MG63 (cell line): ENCODE results near the gene PDZD4. TPM values are rescaled to one million over a fixed set of nuclear protein-coding genes. Genes with fewer than 3 reads are reported as not detected.
"Not testable (repeated sequence)": the region's sequence is repeated elsewhere in the genome, so short reads cannot be mapped to it uniquely, and the experiment has no call there.

Experiments
- DNase-seq: peaks from one replicate; pipeline ENCODE4 v3.0.0-alpha.2; 2020
- H3K27me3 ChIP-seq: fragments of 250-450 bp; sonication (Bioruptor Pico); 2 replicates; pipeline ENCODE4 v1.5.1; 2020; ENCODE audit warnings: mild to moderate bottlenecking, moderate library complexity
- H3K36me3 ChIP-seq: fragments of 250-450 bp; sonication (Bioruptor Pico); 2 replicates; pipeline ENCODE4 v1.5.1; 2020; ENCODE audit warnings: mild to moderate bottlenecking, moderate library complexity
- H3K4me3 ChIP-seq: fragments of 250-450 bp; sonication (Bioruptor Pico); 2 replicates; pipeline ENCODE4 v1.5.1; 2020; ENCODE audit warnings: mild to moderate bottlenecking, moderate library complexity
- H3K9me3 ChIP-seq: fragments of 250-450 bp; sonication (Bioruptor Pico); 2 replicates; pipeline ENCODE4 v1.5.1; 2020; ENCODE audit warnings: mild to moderate bottlenecking, moderate library complexity
- total RNA-seq: library from RNA; depleted of rRNA; stranded (reverse); fragments of >200 nt; shearing (Covaris generic); gene quantifications from 2 replicates; pipeline ENCODE4 v1.2.3, GENCODE V29; 2014; ENCODE audit warnings: low replicate concordance

The PDZD4 gene
- total RNA-seq, 1 experiment from 2014 or later = 1.5 TPM

DNA sequence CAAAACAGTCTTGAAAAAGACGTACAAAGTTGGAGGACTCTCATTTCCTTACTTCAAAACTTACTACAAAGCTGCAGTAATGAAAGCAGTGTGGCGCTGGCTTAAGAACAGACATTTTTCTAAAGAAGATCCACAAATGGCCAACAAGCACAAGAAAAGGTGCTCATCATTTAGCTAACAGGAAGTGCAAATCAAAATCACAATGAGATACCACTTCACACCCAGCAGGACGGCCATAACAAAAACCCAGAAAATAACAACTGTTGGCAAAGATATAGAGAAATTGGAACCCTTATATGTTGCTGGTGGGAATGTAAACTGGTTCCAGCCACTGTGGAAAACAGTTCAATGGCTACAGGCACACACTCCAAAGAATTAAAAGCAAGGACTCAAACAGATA, 3.3 kb downstream of the PDZD4 start:
- no peak overlapping the region for H3K4me3 ChIP-seq
- DNase-seq = no peak

DNA sequence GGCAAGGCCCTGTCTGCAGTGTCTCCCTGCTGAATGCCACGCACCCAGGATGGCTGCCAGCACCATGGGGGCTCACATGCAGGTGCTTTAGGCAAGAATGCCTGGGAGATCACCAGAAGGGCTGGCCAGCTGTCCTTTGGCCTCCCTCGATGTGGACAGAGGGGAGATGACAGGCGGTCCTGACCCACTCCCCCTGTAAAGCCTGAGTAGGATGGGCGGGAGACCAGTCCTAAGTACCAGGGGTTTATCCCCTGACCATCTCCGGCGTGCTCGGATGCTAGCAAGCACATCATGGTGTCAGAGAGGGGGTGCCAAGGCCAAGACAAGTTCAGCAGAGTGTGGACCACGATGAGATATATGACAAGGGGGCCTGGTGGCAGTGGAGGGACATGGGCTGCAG, 5.3 kb downstream of the PDZD4 start:
- peaks cover 8% of the 10 kb centered on the region; the same call in 1 of the 2 replicates for H3K27me3 ChIP-seq
- no peaks in the 10 kb centered on the region for H3K9me3 ChIP-seq
- no peak overlapping the region for H3K4me3 ChIP-seq
- no peak for DNase-seq
- H3K36me3 ChIP-seq = no peaks in the 10 kb centered on the region

More for the DNA sequence above, 3.3 kb downstream of the PDZD4 start:
- H3K36me3 ChIP-seq = no peaks in the 10 kb centered on the region
- peaks cover 13% of the 10 kb centered on the region; the same call in 1 of the 2 replicates for H3K27me3 ChIP-seq
- no peaks in the 10 kb centered on the region for H3K9me3 ChIP-seq

DNA sequence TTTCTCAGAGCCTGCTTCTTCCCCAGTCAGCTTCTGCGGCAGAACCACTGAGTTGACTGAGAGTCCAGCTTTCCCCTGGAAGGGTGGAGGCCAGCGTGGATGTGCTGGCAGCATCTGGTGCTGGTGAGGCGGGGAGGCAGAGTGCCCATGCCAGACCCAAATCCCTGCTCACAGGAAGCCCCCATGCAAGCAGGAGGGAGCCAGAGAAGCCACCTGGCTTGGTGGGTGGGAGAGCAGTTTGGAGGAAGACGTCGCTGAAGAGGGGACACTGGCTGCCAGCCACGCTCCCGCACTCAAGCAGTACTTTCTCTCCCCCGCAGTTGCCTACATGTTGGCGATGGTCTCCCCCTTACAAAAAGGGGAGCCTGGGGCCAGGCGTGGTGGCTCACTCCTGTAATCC, 6.0 kb downstream of the PDZD4 start:
- DNase-seq = no peak
- Histone ChIP-seq H3K9me3 (no peaks in the 10 kb centered on the region), H3K27me3 (peaks cover 1% of the 10 kb centered on the region; the same call in 1 of the 2 replicates), H3K36me3 (no peaks in the 10 kb centered on the region), H3K4me3 (no peak overlapping the region)

DNA sequence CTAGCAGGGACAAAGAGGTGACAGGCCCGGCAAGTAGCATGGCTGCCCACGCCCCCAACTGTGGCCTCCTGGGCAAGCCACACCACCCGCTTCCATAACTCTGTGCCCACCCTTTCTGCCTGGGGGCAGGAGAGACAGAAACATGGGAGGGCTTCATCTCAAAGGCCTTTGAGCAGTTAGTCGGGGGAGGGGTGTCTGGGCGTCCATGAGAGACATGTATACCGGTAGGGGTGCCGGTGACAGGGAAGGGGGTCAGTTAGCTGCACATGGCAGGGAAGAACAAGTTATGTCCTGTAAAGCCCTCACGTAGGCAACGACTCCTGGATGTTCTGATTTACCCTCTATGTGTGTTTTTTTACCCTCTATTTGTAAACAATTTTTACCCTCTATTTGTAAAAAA, 9.3 kb downstream of the PDZD4 start:
- H3K4me3 ChIP-seq = no peak overlapping the region
- DNase-seq = no peak
- H3K9me3 ChIP-seq = no peaks in the 10 kb centered on the region
- no peaks in the 10 kb centered on the region for H3K36me3 ChIP-seq
- H3K27me3 ChIP-seq = no peaks in the 10 kb centered on the region

DNA sequence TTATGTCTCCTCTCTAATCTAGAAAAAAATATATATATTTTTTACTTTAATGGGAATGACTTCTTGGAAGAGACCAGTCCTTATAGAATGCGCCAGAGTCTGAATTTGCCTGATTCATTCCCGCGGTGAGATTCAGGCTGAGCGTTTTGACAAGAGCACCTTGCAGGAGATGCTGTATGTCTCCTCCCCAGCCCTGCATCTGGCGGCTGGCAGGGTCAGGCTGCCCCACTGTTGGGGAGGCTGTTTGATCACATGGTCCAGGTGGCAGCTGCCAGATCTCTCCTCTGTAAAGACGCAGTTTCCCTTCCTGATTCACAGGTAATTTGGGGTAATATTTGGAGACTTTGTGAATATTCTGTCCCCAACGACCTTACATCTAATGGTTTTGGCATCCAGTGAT, 9.7 kb downstream of the PDZD4 start:
- no peak overlapping the region for H3K4me3 ChIP-seq
- H3K27me3 ChIP-seq = no peaks in the 10 kb centered on the region
- no peak for DNase-seq
- no peaks in the 10 kb centered on the region for H3K36me3 ChIP-seq
- H3K9me3 ChIP-seq = no peaks in the 10 kb centered on the region

DNA sequence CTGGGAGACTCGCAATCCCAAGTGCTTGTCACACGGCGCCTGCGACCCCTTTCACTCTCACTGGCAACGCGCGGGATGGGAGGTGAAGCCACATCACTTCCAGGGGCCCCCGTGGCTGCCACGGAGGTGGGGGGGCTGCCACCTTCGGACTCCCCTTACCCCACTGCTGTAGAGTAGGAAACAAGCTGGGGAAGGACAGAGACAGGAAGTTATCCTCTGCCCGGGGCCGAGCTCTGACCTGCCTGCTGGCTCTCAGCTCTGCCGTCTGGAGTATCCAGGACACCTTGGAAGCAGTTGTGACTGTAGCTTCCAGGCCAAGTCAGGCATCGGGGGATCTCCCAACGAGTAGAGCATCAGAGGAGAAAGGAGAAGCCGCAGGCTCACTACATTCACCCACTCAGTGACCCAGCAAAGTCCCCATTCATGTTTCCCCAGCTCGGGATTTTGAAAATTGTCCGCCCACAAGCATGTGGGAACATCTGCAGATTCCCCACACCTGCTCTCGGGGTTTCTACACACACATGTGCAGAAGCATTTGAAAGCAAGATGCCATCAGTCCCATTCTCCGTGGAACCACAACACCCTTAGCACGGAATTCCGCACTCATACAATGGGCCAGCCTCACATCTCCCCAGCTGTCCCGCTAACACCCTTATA, 10.8 kb downstream of the PDZD4 start:
- no peaks in the 10 kb centered on the region for H3K36me3 ChIP-seq
- no peak for DNase-seq
- no peaks in the 10 kb centered on the region for H3K27me3 ChIP-seq
- no peaks in the 10 kb centered on the region for H3K9me3 ChIP-seq
- peak overlapping the region; percentile 20; the same call in 1 of the 2 replicates for H3K4me3 ChIP-seq

DNA sequence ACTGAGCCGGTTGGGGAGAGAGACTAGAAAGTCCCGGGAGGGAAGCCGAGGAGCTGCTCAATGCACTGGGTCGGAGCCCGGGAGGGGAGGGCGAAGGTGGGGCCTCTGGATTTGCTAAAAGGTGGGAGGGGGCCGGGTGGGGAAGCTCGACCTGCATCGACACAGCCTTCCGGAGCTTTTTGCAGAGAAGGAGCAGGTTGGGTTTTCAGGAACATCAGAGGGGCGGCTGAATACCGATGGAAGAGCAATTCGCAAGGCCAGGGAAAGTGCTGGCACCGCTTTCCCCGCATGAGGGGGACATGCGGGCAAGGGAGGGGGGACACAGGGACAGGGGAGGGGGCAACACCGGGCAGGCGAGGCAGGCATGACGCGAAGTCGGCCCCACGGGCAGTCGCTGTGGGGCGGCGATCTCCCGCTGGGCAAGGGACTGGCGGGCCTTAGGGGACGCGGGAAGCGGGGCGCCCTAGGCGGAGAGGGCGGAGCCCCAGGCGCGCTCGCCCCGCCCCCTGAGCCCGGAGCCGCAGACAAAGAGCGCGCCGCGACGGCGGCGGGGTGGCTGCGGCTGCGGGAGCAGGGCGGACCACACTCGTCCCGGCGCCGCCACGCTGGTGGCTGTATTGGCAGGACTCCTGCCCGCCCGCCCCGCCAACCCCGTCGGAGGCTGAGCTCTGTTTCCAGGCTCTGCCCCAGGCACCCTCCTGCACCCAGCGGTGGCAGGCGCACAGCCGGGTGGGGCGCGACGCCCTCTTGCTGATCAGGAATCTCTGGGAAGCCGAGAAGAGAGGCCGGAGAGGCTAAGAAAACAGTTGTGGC, 11.6 kb downstream of the PDZD4 start:
- Histone ChIP-seq H3K4me3 (peak overlapping the region; percentile 20; the same call in 1 of the 2 replicates), H3K36me3 (no peaks in the 10 kb centered on the region), H3K27me3 (no peaks in the 10 kb centered on the region), H3K9me3 (no peaks in the 10 kb centered on the region)
- DNase-seq = no peak

DNA sequence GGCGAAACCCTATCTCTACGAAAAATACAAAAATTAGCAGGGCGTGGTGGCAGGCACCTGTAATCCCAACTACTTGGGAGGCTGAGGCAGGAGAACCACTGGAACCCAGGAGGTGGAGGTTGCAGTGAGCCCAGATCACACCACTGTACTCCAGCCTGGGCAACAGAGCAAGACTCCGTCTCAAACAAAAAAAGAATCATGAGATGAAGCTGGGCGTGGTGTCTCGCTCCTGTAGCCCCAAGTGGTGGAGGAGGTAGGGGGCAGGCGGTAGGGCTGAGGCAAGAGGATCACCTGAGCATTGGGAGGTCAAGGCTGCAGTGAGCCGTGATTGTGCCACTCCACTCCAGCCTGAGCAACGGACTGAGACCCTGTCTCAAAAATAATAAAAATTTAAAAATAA, 12.3 kb downstream of the PDZD4 start:
- H3K9me3 ChIP-seq, H3K27me3 ChIP-seq, DNase-seq: not testable (repeated sequence)

DNA sequence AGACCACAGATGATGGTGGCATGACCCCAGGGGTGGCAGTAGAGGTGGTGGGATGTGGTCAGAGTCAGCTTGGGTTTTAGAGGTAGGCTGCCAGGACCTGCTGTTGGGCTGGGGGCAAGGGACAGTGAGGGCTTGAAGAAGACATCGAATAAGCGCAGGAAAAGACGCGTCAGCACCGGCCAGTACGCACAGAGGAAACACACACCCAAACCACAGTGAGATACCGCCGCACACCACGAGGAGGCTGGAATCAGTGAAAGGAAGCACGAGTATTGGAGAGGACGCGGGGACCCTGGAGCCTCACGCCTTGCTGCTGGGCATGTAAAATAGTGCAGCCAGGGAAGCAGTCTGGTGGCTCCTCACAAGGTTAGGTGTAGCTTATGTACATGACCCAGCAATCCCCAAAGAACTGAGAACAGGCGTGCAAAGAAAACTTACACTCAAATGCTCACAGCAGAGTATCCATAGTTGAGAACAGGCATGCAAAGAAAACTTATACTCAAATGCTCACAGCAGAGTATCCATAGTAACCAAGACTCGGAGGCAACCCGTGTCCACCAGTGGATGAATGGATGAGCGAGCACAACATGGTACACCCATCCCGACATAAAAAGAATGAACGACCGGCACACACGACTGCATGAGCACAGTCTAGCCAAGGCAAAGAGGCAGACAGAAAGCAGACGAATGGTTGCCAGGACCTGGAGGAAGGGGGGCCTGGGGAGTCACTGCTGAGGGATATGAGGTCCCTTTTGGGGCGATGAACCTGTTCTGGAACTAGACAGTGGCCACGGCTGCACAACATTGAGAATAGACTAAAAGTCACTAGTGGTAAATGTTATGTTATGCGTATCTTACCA, 13.3 kb downstream of the PDZD4 start:
- Histone ChIP-seq H3K36me3 (no peaks in the 10 kb centered on the region), H3K4me3 (no peak overlapping the region), H3K9me3 (no peaks in the 10 kb centered on the region), H3K27me3 (no peaks in the 10 kb centered on the region)
- no peak for DNase-seq

More for the DNA sequence above, 12.3 kb downstream of the PDZD4 start:
- H3K4me3 ChIP-seq, H3K36me3 ChIP-seq: not testable (repeated sequence)

DNA sequence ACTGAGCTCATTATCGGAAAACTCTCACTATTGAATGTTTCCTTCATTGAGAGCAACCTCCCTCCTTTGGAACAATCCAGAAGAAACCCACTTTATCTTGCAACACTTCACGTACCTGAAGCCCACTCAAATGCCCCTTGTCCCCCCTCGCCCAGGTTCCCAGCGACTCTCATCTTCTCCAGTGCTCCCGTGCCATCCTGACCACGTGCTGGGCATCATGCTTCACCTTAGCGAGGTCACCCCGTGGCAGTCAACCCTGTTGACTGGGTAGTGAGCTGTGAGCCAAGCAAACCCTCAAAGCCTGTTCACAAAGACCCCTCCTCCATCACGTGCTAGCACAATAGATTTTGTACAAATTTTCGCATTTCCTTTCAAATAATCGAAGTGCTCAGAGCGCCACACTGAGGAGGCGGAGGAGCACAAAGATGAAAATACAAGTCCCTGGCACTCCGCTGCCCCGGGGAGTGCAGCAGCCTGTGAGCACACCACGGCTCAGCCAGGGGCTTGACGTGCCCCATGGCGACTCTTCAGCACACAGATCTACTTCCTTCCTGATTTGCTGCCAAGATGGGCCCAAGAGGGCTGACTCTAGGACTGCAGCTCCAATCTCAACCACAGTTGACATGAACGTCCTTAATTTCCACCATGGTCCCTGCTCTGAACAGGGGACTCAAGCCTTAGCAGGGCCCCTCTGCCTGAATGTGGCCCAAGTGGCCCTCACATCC, 15.6 kb downstream of the PDZD4 start:
- no peaks in the 10 kb centered on the region for H3K27me3 ChIP-seq
- DNase-seq = no peak
- no peak overlapping the region for H3K4me3 ChIP-seq
- H3K36me3 ChIP-seq = no peaks in the 10 kb centered on the region
- no peaks in the 10 kb centered on the region for H3K9me3 ChIP-seq

DNA sequence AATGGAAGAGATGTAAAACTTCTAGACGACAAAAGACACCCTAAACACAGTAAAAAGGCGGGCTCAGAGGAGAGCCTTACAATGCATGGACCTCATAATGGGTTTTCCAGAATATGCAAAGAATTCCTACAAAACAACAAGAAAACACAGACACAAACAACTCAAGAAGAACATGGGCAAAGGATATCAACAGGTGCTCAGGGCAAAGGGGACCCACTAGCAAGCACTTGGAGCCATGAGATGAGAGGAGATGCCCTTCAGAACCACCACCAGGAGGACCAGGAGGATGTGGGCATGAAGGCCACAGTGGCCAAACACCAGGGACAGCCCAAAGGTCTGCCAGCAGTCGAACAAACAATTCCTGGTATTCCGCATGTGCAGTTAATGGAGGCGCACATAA, 17.2 kb downstream of the PDZD4 start:
- H3K36me3 ChIP-seq = no peaks in the 10 kb centered on the region
- H3K9me3 ChIP-seq = no peaks in the 10 kb centered on the region
- H3K4me3 ChIP-seq = no peak overlapping the region
- no peaks in the 10 kb centered on the region for H3K27me3 ChIP-seq
- no peak for DNase-seq

DNA sequence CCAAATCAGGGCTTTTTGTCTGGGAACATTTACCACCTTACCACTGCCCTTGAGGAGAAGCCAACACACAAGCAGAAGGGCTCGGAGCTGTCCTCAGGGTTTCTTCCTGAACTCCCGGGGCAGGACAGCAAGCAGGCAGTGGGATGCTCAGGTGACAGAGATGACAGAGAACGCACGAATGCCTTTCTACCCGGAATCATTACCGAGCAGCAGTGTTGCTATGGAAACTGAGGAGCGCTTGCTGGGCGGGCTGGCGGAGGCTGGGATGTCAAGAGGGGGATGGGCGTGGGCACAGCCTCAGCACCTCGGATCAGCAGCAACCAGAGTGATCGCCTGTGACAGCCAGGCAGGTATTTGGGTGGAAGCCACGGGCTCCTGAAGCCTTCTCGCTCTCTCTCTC, 18.1 kb downstream of the PDZD4 start:
- H3K27me3 ChIP-seq = no peaks in the 10 kb centered on the region
- no peak for DNase-seq
- H3K36me3 ChIP-seq = no peaks in the 10 kb centered on the region
- no peak overlapping the region for H3K4me3 ChIP-seq
- no peaks in the 10 kb centered on the region for H3K9me3 ChIP-seq

DNA sequence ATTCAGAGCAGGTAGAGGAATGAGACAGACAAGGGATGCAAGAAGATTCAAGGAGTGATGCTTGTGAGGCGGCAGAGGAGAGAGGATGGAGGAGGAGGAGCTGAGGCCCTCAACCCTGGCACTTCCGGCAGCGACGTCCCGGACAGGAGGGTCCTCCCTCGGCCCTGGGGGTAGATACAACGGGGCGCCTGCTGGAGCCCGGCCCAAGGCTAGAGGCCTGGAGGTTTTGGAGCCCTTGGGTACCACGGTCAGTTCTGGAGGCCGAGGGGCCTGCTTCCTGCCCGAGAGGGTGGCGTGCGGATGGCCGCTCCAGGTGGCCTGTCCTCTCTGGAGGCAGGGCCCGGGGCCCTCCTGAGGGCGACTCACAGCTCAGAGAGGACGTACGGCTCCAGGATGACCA, 22.4 kb downstream of the PDZD4 start:
- no peak overlapping the region for H3K4me3 ChIP-seq
- no peaks in the 10 kb centered on the region for H3K27me3 ChIP-seq
- no peak for DNase-seq
- H3K9me3 ChIP-seq = no peaks in the 10 kb centered on the region
- no peaks in the 10 kb centered on the region for H3K36me3 ChIP-seq

DNA sequence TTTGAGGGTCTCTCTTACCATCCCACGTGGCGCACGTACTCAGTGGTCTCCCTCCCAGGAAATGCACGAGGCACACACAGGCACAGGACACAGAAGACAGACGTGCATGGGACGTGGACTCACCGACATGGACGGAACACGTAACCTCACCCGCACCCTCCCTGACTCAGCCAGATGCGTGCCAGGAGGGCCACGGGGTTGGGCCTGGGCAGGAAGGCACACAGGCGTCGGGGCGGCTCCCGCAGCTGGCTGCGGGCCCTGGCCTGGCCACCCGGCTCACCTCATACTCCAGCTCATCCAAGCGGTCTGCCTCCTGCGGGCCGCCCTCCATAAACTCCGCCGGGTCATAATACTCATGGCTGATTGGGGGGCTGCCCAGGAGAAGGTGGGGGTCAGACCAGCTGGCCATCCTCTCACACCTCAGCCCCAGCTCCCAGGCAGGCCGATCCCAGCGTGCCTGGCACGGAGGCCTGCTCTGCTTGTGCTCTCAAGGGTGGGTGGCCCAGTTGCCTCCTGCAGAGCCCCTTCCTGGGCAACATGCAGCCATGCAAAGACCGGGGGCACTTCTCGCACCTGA, 23.3 kb downstream of the PDZD4 start:
- Histone ChIP-seq H3K9me3 (no peaks in the 10 kb centered on the region), H3K27me3 (no peaks in the 10 kb centered on the region), H3K36me3 (no peaks in the 10 kb centered on the region), H3K4me3 (no peak overlapping the region)
- DNase-seq = peak; percentile 35

DNA sequence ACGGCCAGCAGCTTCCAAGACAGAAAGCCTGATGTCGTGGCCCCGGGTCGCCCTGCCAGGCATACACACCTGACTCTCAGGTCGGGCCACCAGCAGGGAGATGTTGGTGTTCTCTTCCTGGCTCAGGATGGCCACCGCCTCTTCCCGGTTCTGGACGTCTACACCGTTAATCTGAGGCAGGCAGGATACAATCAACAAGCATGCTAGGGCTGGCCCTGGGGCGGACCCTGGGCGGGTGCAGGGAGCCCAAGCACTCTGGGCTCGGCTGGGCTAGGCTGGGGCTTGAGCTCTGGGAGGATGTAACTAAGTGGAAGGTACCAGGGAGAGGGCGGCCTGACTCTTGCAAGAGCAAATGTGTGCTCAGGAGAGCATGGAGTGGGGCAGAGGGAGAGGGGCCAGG, 24.9 kb downstream of the PDZD4 start:
- H3K36me3 ChIP-seq = no peaks in the 10 kb centered on the region
- no peak for DNase-seq
- no peak overlapping the region for H3K4me3 ChIP-seq
- no peaks in the 10 kb centered on the region for H3K9me3 ChIP-seq
- H3K27me3 ChIP-seq = no peaks in the 10 kb centered on the region

DNA sequence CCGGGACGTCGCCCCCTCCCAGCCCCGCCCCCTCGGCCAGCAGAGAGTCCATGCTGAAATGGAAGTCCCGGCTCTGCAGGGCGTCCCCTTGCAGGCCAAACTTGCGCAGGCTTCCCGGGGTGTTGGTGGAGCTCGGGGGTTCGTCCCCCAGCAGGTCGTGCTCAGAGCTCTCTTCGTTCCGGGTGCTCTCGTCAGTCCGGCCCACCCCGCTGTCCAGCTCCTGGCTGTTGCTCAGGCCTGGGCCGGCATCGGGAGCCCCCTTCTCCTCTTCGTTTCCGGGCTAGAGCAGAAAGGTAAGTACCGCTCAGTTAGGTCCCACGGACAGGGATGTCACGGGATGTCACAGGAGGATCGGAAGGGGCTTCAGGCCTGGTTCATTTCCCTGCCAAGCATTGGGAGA, 25.7 kb downstream of the PDZD4 start:
- Histone ChIP-seq H3K9me3 (no peaks in the 10 kb centered on the region), H3K36me3 (no peaks in the 10 kb centered on the region), H3K4me3 (no peak overlapping the region), H3K27me3 (no peaks in the 10 kb centered on the region)
- no peak for DNase-seq
